Natural killer cell (primary cell): Measurements from ENCODE around the gene NR6A1. TPM values are rescaled to one million over a fixed set of nuclear protein-coding genes. Genes with fewer than 3 reads are reported as not detected.

Experiments used
- ATAC-seq, 3 donors: fragments of 150-1000 bp in 2 of 3; fragments of 200-7000 bp in 1 of 3; cut with Tn5 transposase; 1 replicate in 1 of 3; 2 replicates in 2 of 3; pipeline ENCODE4 v1.10.0; 2021; ENCODE audit warnings: mild to moderate bottlenecking in 2 of 3, moderate library complexity in 2 of 3
- DNase-seq, 2 donors: peaks; one replicate each; pipeline versions ENCODE4 v3.0.0 to v3.0.0-alpha.2; 2013 to 2021; ENCODE audit warnings: mixed read lengths in 1 of 2
- H3K27ac ChIP-seq: one replicate; pipeline ENCODE4 v1.5.1; 2013; ENCODE audit warnings: mild to moderate bottlenecking, low read length
- H3K27me3 ChIP-seq: one replicate; pipeline ENCODE4 v1.6.1; 2013; ENCODE audit warnings: low read length; ENCODE audit not compliant: control insufficient read depth, insufficient read depth
- H3K36me3 ChIP-seq: one replicate; pipeline ENCODE4 v1.6.1; 2013; ENCODE audit warnings: low read length; ENCODE audit not compliant: control insufficient read depth, insufficient read depth
- H3K4me1 ChIP-seq: one replicate; pipeline ENCODE4 v1.6.1; 2013; ENCODE audit warnings: low read length; ENCODE audit not compliant: control insufficient read depth, insufficient read depth
- H3K4me3 ChIP-seq: one replicate; pipeline ENCODE4 v1.5.1; 2013; ENCODE audit warnings: low read length
- H3K9me3 ChIP-seq: one replicate; pipeline ENCODE4 v1.6.1; 2013; ENCODE audit warnings: low read length; ENCODE audit not compliant: control insufficient read depth, insufficient read depth
- H3K27ac Mint-ChIP-seq, 2 donors: one replicate each; pipeline ENCODE4 v1.8.0; 2022; ENCODE audit warnings: mild to moderate bottlenecking in 2 of 2, mixed read lengths in 2 of 2, moderate library complexity in 1 of 2
- H3K27me3 Mint-ChIP-seq, 2 donors: one replicate each; pipeline ENCODE4 v1.8.0; 2022; ENCODE audit warnings: low read depth in 2 of 2, mixed read lengths in 2 of 2
- H3K36me3 Mint-ChIP-seq: one replicate; pipeline ENCODE4 v1.8.0; 2022; ENCODE audit warnings: mixed read lengths
- H3K4me1 Mint-ChIP-seq, 2 donors: one replicate each; pipeline ENCODE4 v1.8.0; 2022; ENCODE audit warnings: mixed read lengths in 2 of 2
- H3K4me3 Mint-ChIP-seq: one replicate; pipeline ENCODE4 v1.8.0; 2022; ENCODE audit warnings: mild to moderate bottlenecking, moderate library complexity, mixed read lengths
- H3K9me3 Mint-ChIP-seq, 2 donors: one replicate each; pipeline ENCODE4 v1.8.0; 2022; ENCODE audit warnings: mixed read lengths in 2 of 2
- WGBS: methylation state at CpG from one replicate; pipeline ENCODE4 v1.1.7; 2013; ENCODE audit warnings: missing lambda C conversion rate; ENCODE audit not compliant: insufficient coverage; 5-methylcytosine and 5-hydroxymethylcytosine counted together
- intact Hi-C: fragments of 100-400 bp; cut with micrococcal nuclease; formaldehyde crosslinking; loops from one replicate; pipeline ENCODE4 v1.14.2; 2022
- total RNA-seq, 4 donors: library from RNA; stranded (reverse); fragments of 120-200 nt in 1 of 4; gene quantifications; one replicate each; pipeline versions ENCODE4 v1.2.3 to v1.2.4, GENCODE V29; 2013 to 2022
- TF ChIP-seq, protein P1 (sequence below): fragments of 200-600 bp; IDR thresholded peaks from one replicate; pipeline ENCODE4 v1.8.0; 2022; ENCODE audit warnings: antibody characterized with exemption

Gene NR6A1
- total RNA-seq, 3 donors from 2014 or later (not counting 1 experiment from before 2014, with no cell fraction given): 0.07 to 0.75 (median 0.49) TPM

DNA sequence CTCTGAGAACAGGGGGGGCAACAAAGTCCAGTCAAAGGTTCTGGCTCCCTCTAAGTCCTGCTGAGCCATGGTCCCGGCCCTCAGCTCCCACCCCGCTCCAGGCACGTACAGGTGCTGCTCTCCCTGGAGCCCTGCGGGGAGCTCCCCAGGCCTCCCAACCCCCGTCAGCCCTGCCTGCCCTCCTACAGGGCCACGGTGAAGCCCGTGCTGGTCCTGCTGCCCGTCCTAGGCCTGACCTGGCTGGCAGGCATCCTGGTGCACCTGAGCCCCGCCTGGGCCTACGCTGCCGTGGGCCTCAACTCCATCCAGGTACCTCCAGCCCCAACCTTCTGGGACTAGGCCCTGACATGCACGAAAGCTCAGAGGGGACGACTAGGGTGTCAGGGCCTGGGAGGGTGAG, 300.8 kb downstream of the NR6A1 start:
- H3K36me3 Mint-ChIP-seq: no peaks in the 10 kb centered on the region
- Histone ChIP-seq H3K27ac (no peak overlapping the region), H3K9me3 (no peaks in the 10 kb centered on the region), H3K36me3 (no peaks in the 10 kb centered on the region), H3K4me3 (no peak overlapping the region), H3K4me1 (no peaks in the 10 kb centered on the region), H3K27me3 (no peaks in the 10 kb centered on the region)
- H3K9me3 Mint-ChIP-seq: no peaks in the 10 kb centered on the region
- TF ChIP-seq, protein P1, sequence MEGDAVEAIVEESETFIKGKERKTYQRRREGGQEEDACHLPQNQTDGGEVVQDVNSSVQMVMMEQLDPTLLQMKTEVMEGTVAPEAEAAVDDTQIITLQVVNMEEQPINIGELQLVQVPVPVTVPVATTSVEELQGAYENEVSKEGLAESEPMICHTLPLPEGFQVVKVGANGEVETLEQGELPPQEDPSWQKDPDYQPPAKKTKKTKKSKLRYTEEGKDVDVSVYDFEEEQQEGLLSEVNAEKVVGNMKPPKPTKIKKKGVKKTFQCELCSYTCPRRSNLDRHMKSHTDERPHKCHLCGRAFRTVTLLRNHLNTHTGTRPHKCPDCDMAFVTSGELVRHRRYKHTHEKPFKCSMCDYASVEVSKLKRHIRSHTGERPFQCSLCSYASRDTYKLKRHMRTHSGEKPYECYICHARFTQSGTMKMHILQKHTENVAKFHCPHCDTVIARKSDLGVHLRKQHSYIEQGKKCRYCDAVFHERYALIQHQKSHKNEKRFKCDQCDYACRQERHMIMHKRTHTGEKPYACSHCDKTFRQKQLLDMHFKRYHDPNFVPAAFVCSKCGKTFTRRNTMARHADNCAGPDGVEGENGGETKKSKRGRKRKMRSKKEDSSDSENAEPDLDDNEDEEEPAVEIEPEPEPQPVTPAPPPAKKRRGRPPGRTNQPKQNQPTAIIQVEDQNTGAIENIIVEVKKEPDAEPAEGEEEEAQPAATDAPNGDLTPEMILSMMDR: no peak
- intact Hi-C loops: no loop called here
- no peak overlapping the region for H3K4me3 Mint-ChIP-seq
- ATAC-seq (no peak), DNase-seq (no peak)
- WGBS: 89% methylated on average over 13 of the region's 13 CpGs
- H3K27ac Mint-ChIP-seq: no peak overlapping the region
- peaks cover 2 to 8% of the 10 kb centered on the region in 2 donors for H3K27me3 Mint-ChIP-seq
- no peaks in the 10 kb centered on the region for H3K4me1 Mint-ChIP-seq

DNA sequence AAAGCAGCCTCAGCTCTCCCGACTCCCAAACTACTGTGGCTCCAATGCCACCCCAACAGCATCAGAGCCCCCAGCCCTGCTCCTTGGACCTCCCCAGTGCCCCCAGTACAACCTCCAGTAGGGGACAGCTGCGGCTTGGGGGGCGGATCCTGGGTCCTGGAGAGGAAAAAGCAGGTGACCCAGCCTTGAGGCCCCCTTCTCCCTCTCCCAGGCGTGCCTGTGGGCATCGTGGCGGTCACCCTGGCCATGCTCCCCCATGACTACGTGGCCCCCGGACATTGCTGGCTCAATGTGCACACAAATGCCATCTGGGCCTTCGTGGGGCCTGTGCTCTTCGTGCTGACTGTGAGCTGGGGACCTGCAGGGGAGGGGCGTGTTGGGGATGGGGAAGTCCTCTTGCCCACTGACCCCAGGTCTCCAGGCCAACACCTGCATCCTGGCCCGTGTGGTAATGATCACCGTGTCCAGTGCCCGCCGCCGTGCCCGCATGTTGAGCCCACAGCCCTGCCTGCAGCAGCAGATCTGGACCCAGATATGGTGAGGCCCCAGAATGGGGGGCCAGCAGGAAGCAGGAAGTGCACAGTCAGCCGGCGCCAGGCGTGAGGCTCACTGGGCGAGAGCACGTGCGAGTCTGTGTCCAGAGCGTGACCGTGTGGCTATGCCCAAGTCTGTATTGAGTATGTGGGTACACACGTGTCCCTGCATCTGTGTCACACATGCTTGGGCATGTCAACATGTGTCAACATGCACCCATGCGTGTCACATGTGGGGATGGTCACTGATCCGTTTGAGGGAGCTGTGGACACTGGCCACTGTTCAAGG, 301.9 kb downstream of the NR6A1 start:
- Mint-ChIP-seq H3K4me1 (no peaks in the 10 kb centered on the region), H3K27me3 (peaks cover 8 to 12% of the 10 kb centered on the region in 2 donors), H3K4me3 (no peak overlapping the region), H3K9me3 (no peaks in the 10 kb centered on the region), H3K27ac (no peak overlapping the region), H3K36me3 (no peaks in the 10 kb centered on the region)
- no peak overlapping the region for H3K4me3 ChIP-seq
- no peaks in the 10 kb centered on the region for H3K27me3 ChIP-seq
- no peaks in the 10 kb centered on the region for H3K9me3 ChIP-seq
- H3K4me1 ChIP-seq: no peaks in the 10 kb centered on the region
- H3K27ac ChIP-seq: no peak overlapping the region
- TF ChIP-seq, protein P1: no peak
- no peaks in the 10 kb centered on the region for H3K36me3 ChIP-seq
- WGBS: 62% methylated on average over 28 of the region's 28 CpGs
- intact Hi-C loops: no loop called here
- DNase-seq (no peak), ATAC-seq (no peak)

DNA sequence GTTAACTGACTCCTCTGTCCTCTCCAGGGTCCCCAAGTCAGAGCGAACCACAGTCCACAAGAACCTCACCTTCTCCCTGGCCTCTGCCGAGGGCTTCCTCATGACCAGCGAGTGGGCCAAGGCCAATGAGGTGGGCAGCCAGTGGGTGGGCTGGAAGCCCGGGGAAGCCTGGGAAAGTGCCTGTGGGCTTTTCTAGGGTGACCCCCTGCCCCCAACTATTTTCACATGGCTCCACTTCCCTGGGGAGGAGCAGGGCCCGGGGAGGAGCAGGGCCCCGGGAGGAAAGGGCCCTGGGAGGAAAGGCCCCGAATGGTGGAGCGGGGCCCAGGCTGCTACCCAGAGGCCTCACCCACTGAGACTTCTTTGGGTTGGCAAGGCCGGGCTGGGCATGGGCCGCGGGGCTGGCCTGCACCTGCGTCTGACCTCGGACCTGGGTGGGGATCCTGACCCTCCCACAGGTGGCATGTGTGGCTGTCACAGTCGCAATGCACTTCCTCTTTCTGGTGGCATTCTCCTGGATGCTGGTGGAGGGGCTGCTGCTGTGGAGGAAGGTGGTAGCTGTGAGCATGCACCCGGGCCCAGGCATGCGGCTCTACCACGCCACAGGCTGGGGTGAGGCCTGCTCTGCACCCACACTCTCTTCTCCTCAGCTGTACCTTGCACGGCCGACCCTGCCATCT, 302.9 kb downstream of the NR6A1 start:
- no peaks in the 10 kb centered on the region for H3K9me3 ChIP-seq
- H3K4me1 ChIP-seq: no peaks in the 10 kb centered on the region
- H3K27ac ChIP-seq: no peak overlapping the region
- Mint-ChIP-seq H3K4me1 (no peaks in the 10 kb centered on the region), H3K36me3 (no peaks in the 10 kb centered on the region), H3K27ac (no peak overlapping the region), H3K9me3 (no peaks in the 10 kb centered on the region), H3K27me3 (peaks cover 8 to 12% of the 10 kb centered on the region in 2 donors), H3K4me3 (no peak overlapping the region)
- TF ChIP-seq, protein P1: no peak
- intact Hi-C loops: no loop called here
- no peaks in the 10 kb centered on the region for H3K36me3 ChIP-seq
- H3K27me3 ChIP-seq: no peaks in the 10 kb centered on the region
- WGBS: 71% methylated on average over 19 of the region's 19 CpGs
- no peak for ATAC-seq
- no peak for DNase-seq
- H3K4me3 ChIP-seq: no peak overlapping the region
